Endothelial cell of umbilical vein (primary cell): Measurements from ENCODE around the gene VGLL4. TPM values are rescaled to one million over a fixed set of nuclear protein-coding genes. Genes with fewer than 3 reads are reported as not detected.

Source experiments
- BruUV-seq: library from RNA; stranded (reverse); fragments of 400-500 nt; replicated peaks from 2 replicates; lab custom pipeline; 2021; lab: Mats Ljungman, UMichigan
- CTCF ChIA-PET: fragments of 300-600, 350-600 bp; sonication (Branson Sonifier 250); formaldehyde crosslinking; loops from one replicate; lab custom pipeline; 2021; ENCODE audit warnings: antibody characterized with exemption, inconsistent platforms; lab: Charles Lee
- POLR2A ChIA-PET: fragments of 300-600, 350-600 bp; sonication (Branson Sonifier 250); formaldehyde crosslinking; loops from one replicate; lab custom pipeline; 2021; ENCODE audit warnings: antibody characterized with exemption, inconsistent platforms; lab: Charles Lee
- DNase-seq: peaks from one replicate; pipeline ENCODE4 v3.0.0-alpha.2; 2011; ENCODE audit warnings: low read depth, low spot score
- FAIRE-seq: peaks from 2 replicates; lab custom pipeline; 2011; peaks lifted over from hg19 to GRCh38; lab: Jason Lieb, UNC
- H2AFZ ChIP-seq: 2 replicates; pipeline ENCODE4 v1.6.0; 2012; ENCODE audit warnings: low read depth, low read length, control low read depth, inconsistent platforms
- H3K27ac ChIP-seq: 2 replicates; pipeline ENCODE4 v1.5.1; 2011; ENCODE audit warnings: low read depth, mild to moderate bottlenecking, control low read depth, low read length, moderate library complexity; ENCODE audit not compliant: insufficient read depth
- H3K27me3 ChIP-seq, 2 experiments: 2 replicates each; pipeline versions ENCODE4 v1.6.0 to v1.6.1; 2011; ENCODE audit warnings: low read length in 2 of 2, mixed read lengths in 1 of 2; ENCODE audit not compliant: control insufficient read depth in 2 of 2, insufficient read depth in 2 of 2
- H3K36me3 ChIP-seq, 2 experiments: 2 replicates in 1 of 2; 3 replicates in 1 of 2; pipeline ENCODE4 v1.5.1; 2011; ENCODE audit warnings: low read length in 2 of 2, mild to moderate bottlenecking in 1 of 2, moderate library complexity in 1 of 2; ENCODE audit not compliant: control insufficient read depth in 2 of 2, insufficient read depth in 2 of 2; ENCODE audit errors: extremely low read depth in 1 of 2
- H3K4me1 ChIP-seq: 3 replicates; pipeline ENCODE4 v1.5.1; 2011; ENCODE audit warnings: mild to moderate bottlenecking, low read length; ENCODE audit not compliant: control insufficient read depth, insufficient read depth; ENCODE audit errors: extremely low read depth
- H3K4me2 ChIP-seq: 2 replicates; pipeline ENCODE4 v1.6.1; 2011; ENCODE audit warnings: low read length, control low read depth, mixed read lengths; ENCODE audit not compliant: insufficient read depth
- H3K4me3 ChIP-seq, 3 experiments: fragments of 200-600 bp in 1 of 3; sonication (generic), shearing (Covaris generic) in 1 of 3; replicated peaks in 1 of 3; 2 replicates each; pipeline ENCODE4 v1.5.1; 2011 to 2016; ENCODE audit warnings: control low read depth in 3 of 3, low read length in 3 of 3, mild to moderate bottlenecking in 2 of 3, inconsistent platforms in 1 of 3, low read depth in 1 of 3, moderate library complexity in 1 of 3; ENCODE audit not compliant: insufficient read depth in 1 of 3
- H3K79me2 ChIP-seq: 2 replicates; pipeline ENCODE4 v1.6.0; 2012; ENCODE audit warnings: low read length, inconsistent platforms; ENCODE audit not compliant: control insufficient read depth, insufficient read depth
- H3K9ac ChIP-seq: replicated peaks from 2 replicates; pipeline ENCODE3; 2011; ENCODE audit warnings: low read length, control low read depth; ENCODE audit not compliant: insufficient read depth; ENCODE audit errors: extremely low read depth
- H3K9me1 ChIP-seq: replicated peaks from 3 replicates; pipeline ENCODE4 v1.6.0; 2011; ENCODE audit warnings: mild to moderate bottlenecking, low read length; ENCODE audit not compliant: control insufficient read depth, insufficient read depth; ENCODE audit errors: extremely low read depth
- H3K9me3 ChIP-seq: replicated peaks from 2 replicates; pipeline ENCODE4 v1.5.1; 2012; ENCODE audit warnings: low read length, inconsistent platforms; ENCODE audit not compliant: control insufficient read depth, insufficient read depth
- H4K20me1 ChIP-seq: replicated peaks from 2 replicates; pipeline ENCODE3; 2011; ENCODE audit warnings: mild to moderate bottlenecking, low read length; ENCODE audit not compliant: control insufficient read depth, insufficient read depth; ENCODE audit errors: extremely low read depth
- EZH2 ChIP-seq: IDR thresholded peaks from 2 replicates; pipeline ENCODE4 v1.6.1; 2012; ENCODE audit warnings: borderline replicate concordance, low read depth, mild to moderate bottlenecking, moderate library complexity, low read length, inconsistent platforms; ENCODE audit not compliant: severe bottlenecking
- JUN ChIP-seq: IDR thresholded peaks from 2 replicates; pipeline ENCODE4 v1.6.1; 2011; ENCODE audit warnings: borderline replicate concordance, low read depth; ENCODE audit not compliant: insufficient read length, insufficient read depth
- MYC ChIP-seq: IDR thresholded peaks from one replicate; pipeline ENCODE4 v1.6.1; 2011; ENCODE audit warnings: mild to moderate bottlenecking, low read depth, low read length
- POLR2A ChIP-seq: IDR thresholded peaks from 2 replicates; pipeline ENCODE4 v1.6.1; 2012; ENCODE audit warnings: low read depth, mild to moderate bottlenecking, control low read depth, low read length
- dilution Hi-C: fragments of 300-500 bp; cut with MboI; formaldehyde crosslinking; loops from one replicate; pipeline ENCODE4 v1.15.0; 2019; ENCODE audit warnings: low sequenced_read_pairs; ENCODE audit not compliant: extremely low pct_ligation_motif_present
- intact Hi-C: fragments of 100-400 bp; cut with micrococcal nuclease; formaldehyde crosslinking; loops from one replicate; pipeline ENCODE4 v1.10.0; 2022
- polyA plus RNA-seq, 4 experiments: library from polyadenylated mRNA; depleted of rRNA in 3 of 4; stranded (reverse) in 3 of 4; unstranded in 1 of 4; fragments of >200 nt; gene quantifications; 2 replicates each; pipeline versions ENCODE4 v1.2.1 to v1.2.3, GENCODE V29; 2011 to 2012; ENCODE audit warnings: missing spikeins in 1 of 4
- total RNA-seq: library from RNA; stranded (reverse); gene quantifications from 2 replicates; pipeline ENCODE4 v1.2.3, GENCODE V29; 2021

VGLL4 gene
- total and polyA plus RNA-seq, 2 donors (not counting 3 experiments of a cell fraction or from before 2014, with no cell fraction given), result 67.0 to 78.9 TPM

GRCh38 chr3:11592445-11593298 is 51.0 kb downstream of the VGLL4 start:
- Histone ChIP-seq H2AFZ (no peak overlapping the region), H3K27ac (peak overlapping the region; percentile 41), H3K27me3 (no peaks in the 10 kb centered on the region), H3K4me3 (no peak overlapping the region), H3K9me3 (no peaks in the 10 kb centered on the region), H3K79me2 (peaks cover 93% of the 10 kb centered on the region), H3K9ac (no peak overlapping the region), H3K36me3 (peaks cover 0 to 3% of the 10 kb centered on the region in 2 experiments), H4K20me1 (peaks cover 3% of the 10 kb centered on the region), H3K4me1 (peaks cover 41% of the 10 kb centered on the region), H3K4me2 (peak overlapping the region; percentile 19), H3K9me1 (no peaks in the 10 kb centered on the region)
- dilution Hi-C loops, result no loop called here
- DNase-seq (peak; percentile 80), FAIRE-seq (peak; percentile 15)
- ChIA-PET CTCF (interaction anchor here (1.0 to 1.8 kb wide), 2 partner anchors 18 to 214 kb away, joined by 4 to 5 read pairs; no protein-coding TSS in a partner anchor), POLR2A (no interaction called here)
- intact Hi-C loops, result no loop called here
- TF ChIP-seq POLR2A (no peak), EZH2 (no peak), MYC (no peak), JUN (peak; percentile 68)
- BruUV-seq, result no TSS peak
